HUES64 (cell line): ENCODE results near the gene COL13A1.

ENCODE experiments used
- H3K27ac ChIP-seq: 2 replicates; pipeline ENCODE4 v1.7.0; 2013; ENCODE audit warnings: low read depth, low read length, inconsistent platforms
- H3K27me3 ChIP-seq: 2 replicates; pipeline ENCODE4 v1.6.1; 2013; ENCODE audit warnings: mild to moderate bottlenecking, low read length; ENCODE audit not compliant: insufficient read depth
- H3K36me3 ChIP-seq: 2 replicates; pipeline ENCODE4 v1.6.1; 2013; ENCODE audit warnings: mild to moderate bottlenecking, low read length; ENCODE audit not compliant: insufficient read depth
- H3K4me1 ChIP-seq: 2 replicates; pipeline ENCODE4 v1.6.1; 2013; ENCODE audit warnings: mild to moderate bottlenecking, low read length, moderate library complexity; ENCODE audit not compliant: insufficient read depth
- H3K4me3 ChIP-seq: 2 replicates; pipeline ENCODE4 v1.5.1; 2013; ENCODE audit warnings: mild to moderate bottlenecking, low read length, moderate library complexity
- H3K9ac ChIP-seq: 2 replicates; pipeline ENCODE4 v1.6.1; 2013; ENCODE audit warnings: mild to moderate bottlenecking, low read depth, low read length
- H3K9me3 ChIP-seq: 2 replicates; pipeline ENCODE4 v1.6.1; 2013; ENCODE audit warnings: low read depth, low read length; ENCODE audit not compliant: insufficient read depth
- WGBS: fragments of 150-250, 120-280 bp; methylation state at CpG from one replicate; pipeline ENCODE4 v1.1.7; 2013; ENCODE audit warnings: missing lambda C conversion rate; 5-methylcytosine and 5-hydroxymethylcytosine counted together

Gene COL13A1

GRCh38 chr10:69807696-69808095, 6.0 kb downstream of the COL13A1 start:
- Histone ChIP-seq H3K9ac (no peak overlapping the region), H3K4me3 (no peak overlapping the region), H3K9me3 (no peaks in the 10 kb centered on the region), H3K27me3 (peaks cover 20% of the 10 kb centered on the region), H3K4me1 (peaks cover 14% of the 10 kb centered on the region), H3K27ac (no peak overlapping the region), H3K36me3 (no peaks in the 10 kb centered on the region)
- 86% methylated on average over 2 of the region's 2 CpGs for WGBS

GRCh38 chr10:69809318-69809717, 7.6 kb downstream of the COL13A1 start:
- Histone ChIP-seq H3K27me3 (peaks cover 3% of the 10 kb centered on the region), H3K27ac (no peak overlapping the region), H3K9ac (no peak overlapping the region), H3K4me1 (peaks cover 11% of the 10 kb centered on the region), H3K9me3 (no peaks in the 10 kb centered on the region), H3K4me3 (no peak overlapping the region), H3K36me3 (no peaks in the 10 kb centered on the region)
- WGBS: 100% methylated on average over 1 of the region's 1 CpG

DNA sequence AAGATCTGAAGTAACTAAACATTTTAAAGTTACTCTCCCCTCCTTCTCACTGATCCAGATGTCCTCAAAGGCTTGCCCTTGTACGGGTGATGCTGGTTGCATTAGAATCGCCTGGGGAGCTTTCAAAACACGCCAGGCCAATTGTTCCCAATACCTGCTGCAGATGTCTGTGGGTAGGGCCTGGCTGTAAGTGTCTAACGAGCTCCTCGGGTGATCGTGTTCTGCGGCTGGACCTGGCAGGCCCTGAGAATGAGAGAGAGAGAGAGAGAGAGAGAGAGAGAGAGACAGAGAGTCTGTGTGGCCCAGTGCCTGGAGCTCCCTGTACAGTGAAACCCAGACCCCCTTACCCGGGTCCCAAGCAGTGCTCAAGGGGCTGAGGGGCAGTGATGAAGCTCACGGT, 8.4 kb downstream of the COL13A1 start:
- Histone ChIP-seq H3K27ac (no peak overlapping the region), H3K27me3 (no peaks in the 10 kb centered on the region; the same call in 1 of the 2 replicates), H3K9me3 (no peaks in the 10 kb centered on the region), H3K9ac (no peak overlapping the region), H3K4me3 (no peak overlapping the region), H3K36me3 (no peaks in the 10 kb centered on the region), H3K4me1 (peaks cover 11% of the 10 kb centered on the region)
- WGBS: 76% methylated on average over 9 of the region's 9 CpGs

DNA sequence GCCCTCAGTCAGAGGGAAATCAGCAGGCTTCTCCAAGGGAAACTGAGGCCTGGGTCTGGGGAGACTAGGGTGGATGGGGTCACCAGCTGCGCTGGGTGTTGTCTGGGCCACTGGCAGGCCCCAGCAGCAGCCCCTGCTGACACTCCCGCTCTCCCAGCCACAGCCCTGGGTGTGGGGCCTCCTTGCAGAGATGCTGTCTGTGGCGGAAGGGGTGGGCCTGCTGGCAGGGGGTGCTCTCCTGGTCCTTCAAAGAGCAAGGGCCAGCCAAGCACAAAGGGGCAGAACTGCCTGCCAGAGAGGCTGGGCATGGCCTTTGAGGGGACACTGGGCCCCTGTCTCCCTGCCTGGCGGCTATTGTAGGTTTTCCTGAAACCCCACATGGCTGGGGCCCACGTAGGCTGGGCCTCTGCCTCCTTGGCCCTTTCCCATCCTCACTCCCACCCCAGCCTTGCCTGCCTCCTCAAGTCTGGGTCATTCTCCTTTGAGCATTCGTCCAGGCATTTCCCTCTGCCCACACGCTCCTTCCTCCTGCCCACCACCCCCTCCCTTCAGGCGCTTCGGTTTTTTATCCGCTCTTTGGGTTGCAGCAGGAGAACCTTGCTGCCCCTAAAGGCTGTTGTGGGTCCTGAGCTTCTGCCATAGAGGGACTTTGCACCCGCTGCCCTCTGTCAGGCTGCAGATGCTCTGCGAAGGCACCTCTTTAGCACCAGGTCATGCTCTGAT, 9.1 kb downstream of the COL13A1 start:
- Histone ChIP-seq H3K27me3 (no peaks in the 10 kb centered on the region; the same call in 1 of the 2 replicates), H3K4me1 (peaks cover 10% of the 10 kb centered on the region), H3K27ac (no peak overlapping the region), H3K9me3 (no peaks in the 10 kb centered on the region), H3K4me3 (no peak overlapping the region), H3K9ac (no peak overlapping the region), H3K36me3 (no peaks in the 10 kb centered on the region)
- WGBS: 73% methylated on average over 12 of the region's 12 CpGs

DNA sequence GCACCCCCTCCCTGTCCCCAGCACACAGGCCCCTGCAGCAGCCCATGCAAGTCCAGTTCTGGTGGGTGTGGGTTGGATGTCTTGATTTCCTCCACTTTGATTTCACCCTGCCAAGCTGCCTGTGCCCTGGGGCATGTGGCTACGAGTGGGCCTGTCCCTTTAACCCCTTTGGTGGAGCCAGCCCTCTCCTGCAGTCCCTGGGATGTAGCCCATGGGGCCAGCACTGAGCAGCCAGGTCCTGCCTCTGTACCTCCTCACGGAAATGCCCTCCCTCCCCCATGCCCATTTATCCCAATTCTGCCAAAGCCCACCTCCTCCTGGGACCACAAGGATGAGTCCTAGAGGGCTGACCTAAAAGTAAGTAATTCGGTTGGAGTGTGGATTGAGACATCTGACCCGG, 11.9 kb downstream of the COL13A1 start:
- Histone ChIP-seq H3K4me3 (no peak overlapping the region), H3K27me3 (no peaks in the 10 kb centered on the region), H3K36me3 (no peaks in the 10 kb centered on the region), H3K4me1 (peaks cover 10% of the 10 kb centered on the region), H3K9ac (no peak overlapping the region), H3K9me3 (no peaks in the 10 kb centered on the region), H3K27ac (no peak overlapping the region)
- whole genome bisulfite sequencing: 78% methylated on average over 4 of the region's 4 CpGs

GRCh38 chr10:69814251-69814650, 12.5 kb downstream of the COL13A1 start:
- Histone ChIP-seq H3K4me1 (peaks cover 10% of the 10 kb centered on the region), H3K9me3 (no peaks in the 10 kb centered on the region), H3K36me3 (no peaks in the 10 kb centered on the region), H3K9ac (no peak overlapping the region), H3K27ac (no peak overlapping the region), H3K27me3 (no peaks in the 10 kb centered on the region), H3K4me3 (no peak overlapping the region)
- WGBS: 96% methylated on average over 2 of the region's 2 CpGs

DNA sequence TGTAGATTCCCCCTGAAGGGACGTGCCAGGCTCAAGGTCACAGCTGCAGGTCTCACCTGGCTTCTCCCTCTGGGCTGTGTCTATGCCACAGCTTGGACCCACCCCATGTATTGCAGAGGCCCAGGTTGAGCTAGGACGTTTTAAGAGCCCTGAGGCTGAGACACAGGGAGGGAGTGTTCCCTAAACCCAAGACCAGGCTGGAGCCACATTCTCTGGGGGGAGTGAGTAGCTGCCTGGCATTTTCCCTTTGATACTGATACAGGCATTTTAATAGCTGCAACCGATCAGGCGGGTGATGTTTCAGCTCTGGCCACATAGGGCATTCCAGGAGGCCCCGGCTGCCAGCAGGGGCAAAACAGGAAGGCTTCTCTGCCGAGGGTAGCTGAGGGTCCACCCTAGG, 13.4 kb downstream of the COL13A1 start:
- Histone ChIP-seq H3K9me3 (no peaks in the 10 kb centered on the region), H3K27me3 (no peaks in the 10 kb centered on the region), H3K27ac (no peak overlapping the region), H3K4me3 (no peak overlapping the region), H3K36me3 (no peaks in the 10 kb centered on the region), H3K9ac (no peak overlapping the region), H3K4me1 (peaks cover 10% of the 10 kb centered on the region)
- 87% methylated on average over 6 of the region's 6 CpGs for WGBS

DNA sequence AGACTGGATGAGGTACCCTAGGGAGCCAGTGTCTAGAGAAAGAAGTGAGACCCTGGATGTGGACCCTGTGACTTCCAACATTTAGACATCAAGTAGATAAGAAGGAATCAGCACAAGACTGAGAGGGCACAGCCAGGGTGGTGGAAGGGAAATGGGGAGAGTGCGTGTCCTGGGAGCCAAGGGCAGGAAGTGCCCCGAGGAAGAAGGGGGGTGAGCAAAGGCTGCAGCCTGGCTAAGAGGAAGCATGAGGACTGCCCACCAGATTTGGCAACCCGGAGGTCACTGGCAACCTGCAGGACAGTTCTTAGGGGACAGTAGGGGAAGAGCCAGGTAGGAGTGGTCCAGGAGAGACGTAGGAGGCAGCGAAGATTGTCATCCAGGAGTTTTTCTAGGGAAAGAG, 14.8 kb downstream of the COL13A1 start:
- Histone ChIP-seq H3K4me1 (peaks cover 7% of the 10 kb centered on the region; the same call in 1 of the 2 replicates), H3K27me3 (no peaks in the 10 kb centered on the region), H3K36me3 (no peaks in the 10 kb centered on the region), H3K4me3 (no peak overlapping the region), H3K9ac (no peak overlapping the region), H3K9me3 (no peaks in the 10 kb centered on the region), H3K27ac (no peak overlapping the region)
- WGBS: 71% methylated on average over 5 of the region's 5 CpGs

GRCh38 chr10:69817078-69817581, 15.4 kb downstream of the COL13A1 start:
- Histone ChIP-seq H3K9me3 (no peaks in the 10 kb centered on the region), H3K27ac (no peak overlapping the region), H3K4me3 (no peak overlapping the region), H3K4me1 (peaks cover 7% of the 10 kb centered on the region; the same call in 1 of the 2 replicates), H3K36me3 (no peaks in the 10 kb centered on the region), H3K27me3 (no peaks in the 10 kb centered on the region), H3K9ac (no peak overlapping the region)
- WGBS: 68% methylated on average over 11 of the region's 11 CpGs

DNA sequence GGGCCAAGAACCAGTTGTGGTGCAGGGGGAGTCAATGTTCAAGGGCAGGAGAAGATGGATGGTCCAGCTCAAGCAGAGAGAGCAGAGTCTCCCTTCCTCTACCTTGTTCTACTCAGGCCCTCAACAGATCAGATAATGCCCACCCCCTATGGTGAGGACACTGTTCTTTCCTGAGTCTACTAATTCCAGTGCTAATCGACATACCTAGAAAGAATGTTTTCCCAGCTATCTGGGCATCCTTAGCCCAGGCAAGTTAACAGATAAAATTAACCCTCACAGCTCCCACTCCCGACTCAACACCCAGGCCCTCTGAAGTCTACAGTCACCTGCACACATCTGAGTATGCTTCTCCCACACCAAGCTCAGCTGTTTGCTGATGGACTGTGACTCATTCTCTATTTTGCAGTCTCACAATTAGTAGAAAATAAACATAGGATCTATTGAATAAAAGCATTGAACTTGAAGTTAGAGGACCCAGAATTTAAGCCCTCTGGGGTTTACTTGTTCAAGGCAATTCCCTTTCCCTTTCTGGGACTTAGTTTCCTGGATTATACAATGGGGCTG, 17.1 kb downstream of the COL13A1 start:
- Histone ChIP-seq H3K4me1 (peaks cover 7% of the 10 kb centered on the region; the same call in 1 of the 2 replicates), H3K27ac (no peak overlapping the region), H3K4me3 (no peak overlapping the region), H3K27me3 (no peaks in the 10 kb centered on the region), H3K36me3 (no peaks in the 10 kb centered on the region), H3K9me3 (no peaks in the 10 kb centered on the region), H3K9ac (no peak overlapping the region)
- 87% methylated on average over 2 of the region's 2 CpGs for WGBS

DNA sequence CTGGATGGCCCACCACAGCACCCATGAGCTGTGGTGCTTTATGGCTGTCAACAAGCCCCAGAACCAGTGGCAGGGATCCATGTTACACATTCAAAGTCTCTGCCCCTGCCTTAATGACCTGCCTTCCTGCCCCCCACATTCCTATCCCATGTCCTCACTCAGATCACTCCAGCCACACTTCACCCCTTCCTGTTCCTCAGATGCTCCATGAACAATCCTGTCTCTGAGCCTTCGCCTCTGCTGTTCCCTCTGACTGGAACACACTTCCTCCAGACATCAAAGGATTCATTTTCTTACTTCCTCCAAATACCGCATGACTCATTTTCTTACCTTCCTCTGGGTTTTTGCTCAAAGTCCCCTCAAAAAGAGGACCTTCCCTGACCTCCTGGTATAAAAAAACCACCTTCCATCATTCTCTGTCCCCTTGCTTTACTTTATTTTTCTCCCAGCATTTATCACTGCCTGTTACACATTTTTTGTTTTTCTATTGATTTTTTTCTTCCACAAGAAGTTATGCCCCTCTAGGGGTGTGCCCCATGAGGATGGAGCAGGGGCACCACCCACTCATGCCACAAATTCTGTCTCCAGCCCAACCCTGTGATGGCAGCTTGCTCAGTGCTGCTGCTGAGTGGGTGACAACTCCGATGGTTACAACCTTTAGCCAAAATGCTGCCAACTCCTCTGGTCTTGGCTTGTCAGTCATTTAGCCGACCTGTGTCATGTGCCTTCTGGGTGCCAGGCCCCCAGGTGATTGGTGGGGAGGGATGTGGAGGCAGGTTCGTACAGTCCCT, 18.2 kb downstream of the COL13A1 start:
- H3K27me3 ChIP-seq: no peaks in the 10 kb centered on the region
- H3K9me3 ChIP-seq: no peaks in the 10 kb centered on the region
- H3K4me3 ChIP-seq: no peak overlapping the region
- peaks cover 7% of the 10 kb centered on the region; the same call in 1 of the 2 replicates for H3K4me1 ChIP-seq
- H3K9ac ChIP-seq: no peak overlapping the region
- no peak overlapping the region for H3K27ac ChIP-seq
- WGBS: 95% methylated on average over 5 of the region's 5 CpGs
- no peaks in the 10 kb centered on the region for H3K36me3 ChIP-seq
